AG09309 (cell line): Measurements from ENCODE around the gene AGAP1.

Experiments
- DNase-seq: peaks from one replicate; pipeline ENCODE4 v3.0.0-alpha.2; 2010; ENCODE audit warnings: low read depth
- H3K4me3 ChIP-seq: 2 replicates; pipeline ENCODE4 v1.5.1; 2011; ENCODE audit warnings: mild to moderate bottlenecking, low read depth, low read length, moderate library complexity; ENCODE audit not compliant: control insufficient read depth
- CTCF ChIP-seq: IDR thresholded peaks from 2 replicates; pipeline ENCODE4 v1.5.1; 2011; ENCODE audit warnings: mild to moderate bottlenecking, low read depth, low read length, inconsistent platforms; ENCODE audit not compliant: insufficient read depth, control insufficient read depth; ENCODE audit errors: missing control alignments

Gene AGAP1

GRCh38 chr2:236114959-236115358 lies 621.1 kb downstream of the AGAP1 start:
- DNase-seq, result no peak
- H3K4me3 ChIP-seq, result no peak overlapping the region
- no peak for TF ChIP-seq CTCF

- no peak overlapping the region for H3K4me3 ChIP-seq
- no peak for TF ChIP-seq CTCF
- no peak for DNase-seq
Measured at GRCh38 chr2:236117401-236117800, 623.6 kb downstream of the AGAP1 start.

- DNase-seq, result no peak
- H3K4me3 ChIP-seq, result no peak overlapping the region
- no peak for TF ChIP-seq CTCF
Measured at GRCh38 chr2:236117861-236118269, 624.0 kb downstream of the AGAP1 start.

GRCh38 chr2:236119003-236119402 lies 625.2 kb downstream of the AGAP1 start:
- no peak overlapping the region for H3K4me3 ChIP-seq
- no peak for TF ChIP-seq CTCF
- DNase-seq, result no peak

GRCh38 chr2:236119476-236119875 lies 625.6 kb downstream of the AGAP1 start:
- no peak for TF ChIP-seq CTCF
- DNase-seq, result no peak
- H3K4me3 ChIP-seq, result no peak overlapping the region

- H3K4me3 ChIP-seq, result no peak overlapping the region
- no peak for DNase-seq
- no peak for TF ChIP-seq CTCF
Measured at GRCh38 chr2:236120141-236120601, 626.3 kb downstream of the AGAP1 start.

- TF ChIP-seq CTCF, result no peak
- DNase-seq, result no peak
- no peak overlapping the region for H3K4me3 ChIP-seq
Measured at GRCh38 chr2:236120829-236121228, 627.0 kb downstream of the AGAP1 start.
